HepG2 (cell line): ENCODE results near the gene COPS8. TPM values are rescaled to one million over a fixed set of nuclear protein-coding genes. Genes with fewer than 3 reads are reported as not detected.

Experiments
- DPF2 ChIP-seq: sonication (generic); formaldehyde crosslinking; IDR thresholded peaks from 2 replicates; pipeline ENCODE4 v1.4.0; 2020; ENCODE audit warnings: mild to moderate bottlenecking, low read depth, missing genetic modification reagents, borderline replicate concordance
- FOXK1 ChIP-seq: sonication (generic); formaldehyde crosslinking; IDR thresholded peaks from 2 replicates; pipeline ENCODE4 v1.4.0; 2020; ENCODE audit warnings: low read depth, missing genetic modification reagents, borderline replicate concordance
- HOXA3 ChIP-seq: sonication (generic); formaldehyde crosslinking; IDR thresholded peaks from 2 replicates; pipeline ENCODE4 v1.5.0; 2020; ENCODE audit warnings: missing genetic modification reagents
- KDM2A ChIP-seq: sonication (generic); formaldehyde crosslinking; IDR thresholded peaks from 2 replicates; pipeline ENCODE4 v1.4.0; 2020; ENCODE audit warnings: low read depth, missing genetic modification reagents, borderline replicate concordance
- KDM6A ChIP-seq: IDR thresholded peaks from 2 replicates; pipeline ENCODE4 v1.6.1; 2016; ENCODE audit warnings: low read depth
- PHF20 ChIP-seq: sonication (generic); formaldehyde crosslinking; IDR thresholded peaks from 2 replicates; pipeline ENCODE4 v1.5.0; 2020; ENCODE audit warnings: mild to moderate bottlenecking, missing genetic modification reagents
- RFX1 ChIP-seq: fragments of 450-650 bp; IDR thresholded peaks from 2 replicates; pipeline ENCODE4 v1.6.1; 2017
- SETDB1 ChIP-seq: sonication (generic); formaldehyde crosslinking; IDR thresholded peaks from 2 replicates; pipeline ENCODE4 v1.5.1; 2020; ENCODE audit warnings: missing genetic modification reagents, mild to moderate bottlenecking, borderline replicate concordance
- ZBTB21 ChIP-seq: sonication (generic); formaldehyde crosslinking; IDR thresholded peaks from 2 replicates; pipeline ENCODE4 v1.4.0; 2020; ENCODE audit warnings: missing genetic modification reagents
- ZBTB42 ChIP-seq: sonication (generic); formaldehyde crosslinking; IDR thresholded peaks from 2 replicates; pipeline ENCODE4 v1.5.0; 2020; ENCODE audit warnings: mild to moderate bottlenecking, missing genetic modification reagents
- ZNF333 ChIP-seq: sonication (generic); formaldehyde crosslinking; IDR thresholded peaks from 2 replicates; pipeline ENCODE4 v1.4.0; 2020; ENCODE audit warnings: mild to moderate bottlenecking, missing genetic modification reagents, borderline replicate concordance
- ZNF430 ChIP-seq: sonication (generic); formaldehyde crosslinking; IDR thresholded peaks from 2 replicates; pipeline ENCODE4 v1.9.0; 2021; ENCODE audit warnings: mild to moderate bottlenecking, missing genetic modification reagents
- ZNF501 ChIP-seq: sonication (generic); formaldehyde crosslinking; IDR thresholded peaks from 2 replicates; pipeline ENCODE4 v1.5.1; 2020; ENCODE audit warnings: mild to moderate bottlenecking, moderate library complexity, missing genetic modification reagents
- ZNF552 ChIP-seq: sonication (generic); formaldehyde crosslinking; IDR thresholded peaks from 2 replicates; pipeline ENCODE4 v1.9.0; 2022; ENCODE audit warnings: missing genetic modification reagents, mild to moderate bottlenecking, borderline replicate concordance
- ZNF563 ChIP-seq: sonication (generic); formaldehyde crosslinking; IDR thresholded peaks from 2 replicates; pipeline ENCODE4 v1.8.0; 2022; ENCODE audit warnings: mild to moderate bottlenecking, moderate library complexity, missing genetic modification reagents
- ZNF570 ChIP-seq: sonication (generic); formaldehyde crosslinking; IDR thresholded peaks from 2 replicates; pipeline ENCODE4 v1.4.0; 2020; ENCODE audit warnings: mild to moderate bottlenecking, missing genetic modification reagents, borderline replicate concordance
- ZNF83 ChIP-seq: sonication (generic); formaldehyde crosslinking; IDR thresholded peaks from 2 replicates; pipeline ENCODE4 v1.4.0; 2020; ENCODE audit warnings: missing genetic modification reagents, mild to moderate bottlenecking, borderline replicate concordance
- polyA plus RNA-seq, 8 experiments: library from polyadenylated mRNA; depleted of rRNA in 3 of 8; stranded (reverse) in 7 of 8; unstranded in 1 of 8; fragments of >200 nt; fragmentation: Illumina TruSeq in 4 of 8; extraction: Trizol in 4 of 8; gene quantifications; 2 replicates each; pipeline versions ENCODE4 v1.2.1 to v1.2.3, GENCODE V29; 2011 to 2016; ENCODE audit warnings: low read depth in 4 of 8, missing spikeins in 1 of 8, mixed read lengths in 1 of 8; ENCODE audit not compliant: insufficient read depth in 1 of 8
- total RNA-seq, 5 experiments: library from RNA; depleted of rRNA; stranded (reverse); fragments of >200 nt; fragmentation: Illumina TruSeq; extraction: Trizol; gene quantifications; 2 replicates each; pipeline ENCODE4 v1.2.3, GENCODE V29; 2016; ENCODE audit warnings: low read depth in 1 of 5
- TF ChIP-seq, protein P1 (sequence below): sonication (generic); formaldehyde crosslinking; IDR thresholded peaks from 2 replicates; pipeline ENCODE4 v1.5.0; 2020; ENCODE audit warnings: missing genetic modification reagents
- TF ChIP-seq, protein P2 (sequence below): sonication (generic); formaldehyde crosslinking; IDR thresholded peaks from 2 replicates; pipeline ENCODE4 v1.9.0; 2022; ENCODE audit warnings: low read depth, missing genetic modification reagents
- TF ChIP-seq, protein P3 (sequence below): sonication (generic); formaldehyde crosslinking; IDR thresholded peaks from 2 replicates; pipeline ENCODE4 v1.9.0; 2021; ENCODE audit warnings: missing genetic modification reagents, borderline replicate concordance

The COPS8 gene
- total and polyA plus RNA-seq, 2 of the 13 experiments (the other 11 are each of a cell fraction or from before 2014, with no cell fraction given) = 86.3 to 96.6 TPM

DNA sequence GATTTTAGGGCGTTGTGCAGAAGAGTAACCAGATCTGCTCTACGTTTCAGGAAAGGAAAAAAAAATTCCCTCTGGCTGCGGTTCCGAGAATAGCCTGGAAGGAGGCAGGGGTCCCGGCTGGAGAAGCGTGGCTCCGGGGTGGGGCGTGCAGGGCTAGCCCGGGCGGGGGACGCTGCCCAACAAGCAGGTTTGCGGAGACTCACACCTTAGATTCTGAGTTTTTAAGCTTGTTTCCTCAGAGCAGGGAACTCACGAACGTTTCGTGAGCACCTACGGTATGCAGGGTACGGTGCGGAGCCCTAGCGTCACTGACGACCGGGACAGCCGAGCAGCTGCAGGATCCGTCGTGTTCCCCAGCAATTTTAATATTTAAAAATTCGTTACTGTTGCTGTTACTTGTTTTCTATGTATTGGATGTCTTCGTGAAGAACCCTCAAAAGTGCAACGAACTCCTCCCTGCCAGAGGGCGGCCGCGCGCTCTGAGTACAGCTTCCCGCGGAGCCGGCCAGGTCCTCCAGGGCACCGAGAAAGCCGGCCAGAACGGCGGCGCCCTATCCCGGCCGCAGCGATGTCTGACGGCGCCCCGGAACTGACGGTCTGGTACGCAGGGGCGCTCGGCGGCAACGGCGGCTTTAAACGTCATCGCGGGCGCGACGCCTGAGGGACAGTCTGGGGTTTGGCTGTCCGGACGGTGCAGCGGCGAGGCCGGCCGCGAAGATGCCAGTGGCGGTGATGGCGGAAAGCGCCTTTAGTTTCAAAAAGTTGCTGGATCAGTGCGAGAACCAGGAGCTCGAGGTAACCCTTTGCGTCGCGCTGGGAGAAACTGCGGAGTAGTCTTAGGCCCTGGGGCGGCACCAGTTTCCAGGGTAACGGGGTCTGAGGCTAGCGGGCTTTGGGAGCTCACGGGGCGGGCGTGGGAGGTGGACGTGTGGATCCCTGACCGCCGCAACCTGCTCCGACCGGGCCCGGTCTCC lies at the start of gene COPS8 (continued):
- peak; percentile 100 for TF ChIP-seq HOXA3 (CRISPR knock-in tag)
- TF ChIP-seq, protein P1, sequence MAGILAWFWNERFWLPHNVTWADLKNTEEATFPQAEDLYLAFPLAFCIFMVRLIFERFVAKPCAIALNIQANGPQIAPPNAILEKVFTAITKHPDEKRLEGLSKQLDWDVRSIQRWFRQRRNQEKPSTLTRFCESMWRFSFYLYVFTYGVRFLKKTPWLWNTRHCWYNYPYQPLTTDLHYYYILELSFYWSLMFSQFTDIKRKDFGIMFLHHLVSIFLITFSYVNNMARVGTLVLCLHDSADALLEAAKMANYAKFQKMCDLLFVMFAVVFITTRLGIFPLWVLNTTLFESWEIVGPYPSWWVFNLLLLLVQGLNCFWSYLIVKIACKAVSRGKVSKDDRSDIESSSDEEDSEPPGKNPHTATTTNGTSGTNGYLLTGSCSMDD (CRISPR knock-in tag) = no peak
- TF ChIP-seq ZNF83 = peak; percentile 92; the same call in 1 of the 2 replicates
- TF ChIP-seq, protein P2, sequence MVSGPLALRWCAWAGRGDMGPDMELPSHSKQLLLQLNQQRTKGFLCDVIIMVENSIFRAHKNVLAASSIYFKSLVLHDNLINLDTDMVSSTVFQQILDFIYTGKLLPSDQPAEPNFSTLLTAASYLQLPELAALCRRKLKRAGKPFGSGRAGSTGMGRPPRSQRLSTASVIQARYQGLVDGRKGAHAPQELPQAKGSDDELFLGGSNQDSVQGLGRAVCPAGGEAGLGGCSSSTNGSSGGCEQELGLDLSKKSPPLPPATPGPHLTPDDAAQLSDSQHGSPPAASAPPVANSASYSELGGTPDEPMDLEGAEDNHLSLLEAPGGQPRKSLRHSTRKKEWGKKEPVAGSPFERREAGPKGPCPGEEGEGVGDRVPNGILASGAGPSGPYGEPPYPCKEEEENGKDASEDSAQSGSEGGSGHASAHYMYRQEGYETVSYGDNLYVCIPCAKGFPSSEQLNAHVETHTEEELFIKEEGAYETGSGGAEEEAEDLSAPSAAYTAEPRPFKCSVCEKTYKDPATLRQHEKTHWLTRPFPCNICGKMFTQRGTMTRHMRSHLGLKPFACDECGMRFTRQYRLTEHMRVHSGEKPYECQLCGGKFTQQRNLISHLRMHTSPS = 0 out of 2 replicates have a peak, but pooled peaks have one; percentile 19
- peak; percentile 99 for TF ChIP-seq KDM2A (CRISPR knock-in tag)
- TF ChIP-seq ZNF430 (CRISPR knock-in tag) = peak; percentile 97
- no peak for TF ChIP-seq ZNF570
- TF ChIP-seq, protein P3, sequence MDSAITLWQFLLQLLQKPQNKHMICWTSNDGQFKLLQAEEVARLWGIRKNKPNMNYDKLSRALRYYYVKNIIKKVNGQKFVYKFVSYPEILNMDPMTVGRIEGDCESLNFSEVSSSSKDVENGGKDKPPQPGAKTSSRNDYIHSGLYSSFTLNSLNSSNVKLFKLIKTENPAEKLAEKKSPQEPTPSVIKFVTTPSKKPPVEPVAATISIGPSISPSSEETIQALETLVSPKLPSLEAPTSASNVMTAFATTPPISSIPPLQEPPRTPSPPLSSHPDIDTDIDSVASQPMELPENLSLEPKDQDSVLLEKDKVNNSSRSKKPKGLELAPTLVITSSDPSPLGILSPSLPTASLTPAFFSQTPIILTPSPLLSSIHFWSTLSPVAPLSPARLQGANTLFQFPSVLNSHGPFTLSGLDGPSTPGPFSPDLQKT = peak; percentile 96; the same call in 1 of the 2 replicates
- no peak for TF ChIP-seq SETDB1 (CRISPR knock-in tag)
- peak; percentile 99 for TF ChIP-seq ZNF501 (CRISPR knock-in tag)
- TF ChIP-seq DPF2 = no peak
- peak; percentile 100 for TF ChIP-seq PHF20
- no peak for TF ChIP-seq ZBTB42 (CRISPR knock-in tag)
- TF ChIP-seq ZNF563 (CRISPR knock-in tag) = peak; percentile 56
- peak; percentile 42; the same call in 1 of the 2 replicates for TF ChIP-seq ZNF333 (CRISPR knock-in tag)
- peak; percentile 99 for TF ChIP-seq FOXK1 (CRISPR knock-in tag)
- TF ChIP-seq RFX1 = peak; percentile 58; the same call in 1 of the 2 replicates
- peak; percentile 82; the same call in 1 of the 2 replicates for TF ChIP-seq ZBTB21
- no peak for TF ChIP-seq KDM6A (CRISPR knock-in tag)
- peak; percentile 80; the same call in 1 of the 2 replicates for TF ChIP-seq ZNF552
